HepG2 (cell line): ENCODE results near the gene APBB2. TPM values are rescaled to one million over a fixed set of nuclear protein-coding genes. Genes with fewer than 3 reads are reported as not detected.

Experiments
- BRD4 ChIP-seq: sonication (generic); formaldehyde crosslinking; IDR thresholded peaks from 2 replicates; pipeline ENCODE4 v1.4.0; 2020; ENCODE audit warnings: missing genetic modification reagents
- CREM ChIP-seq, 2 experiments: sonication (generic) in 1 of 2; formaldehyde crosslinking in 1 of 2; IDR thresholded peaks; 2 replicates each; pipeline versions ENCODE4 v1.4.0 to v1.6.1; 2016 to 2020; ENCODE audit warnings: antibody characterized with exemption in 1 of 2, mild to moderate bottlenecking in 1 of 2, missing genetic modification reagents in 1 of 2
- HIVEP1 ChIP-seq: sonication (generic); formaldehyde crosslinking; IDR thresholded peaks from 2 replicates; pipeline ENCODE4 v1.4.0; 2020; ENCODE audit warnings: mild to moderate bottlenecking, missing genetic modification reagents
- MIER2 ChIP-seq: IDR thresholded peaks from 2 replicates; pipeline ENCODE4 v1.6.1; 2016; ENCODE audit warnings: missing biosample characterization, missing genetic modification reagents
- MYPOP ChIP-seq: sonication (generic); formaldehyde crosslinking; IDR thresholded peaks from 2 replicates; pipeline ENCODE4 v1.8.1; 2023; ENCODE audit warnings: mild to moderate bottlenecking, moderate library complexity, missing genetic modification reagents
- NCOA2 ChIP-seq: sonication (generic); formaldehyde crosslinking; IDR thresholded peaks from 2 replicates; pipeline ENCODE4 v1.8.0; 2022; ENCODE audit warnings: inconsistent platforms
- RARA ChIP-seq: IDR thresholded peaks from 2 replicates; pipeline ENCODE4 v1.6.1; 2016; ENCODE audit warnings: missing genetic modification reagents, missing compliant biosample characterization
- TERF1 ChIP-seq: sonication (generic); formaldehyde crosslinking; IDR thresholded peaks from 2 replicates; pipeline ENCODE4 v1.8.0; 2022; ENCODE audit warnings: mild to moderate bottlenecking, missing genetic modification reagents, moderate library complexity
- THAP9 ChIP-seq: sonication (generic); formaldehyde crosslinking; IDR thresholded peaks from 2 replicates; pipeline ENCODE4; 2020; ENCODE audit warnings: missing genetic modification reagents, mild to moderate bottlenecking, borderline replicate concordance
- ZNF136 ChIP-seq: sonication (generic); formaldehyde crosslinking; IDR thresholded peaks from 2 replicates; pipeline ENCODE4 v1.8.1; 2022; ENCODE audit warnings: low read depth, mild to moderate bottlenecking, moderate library complexity, missing genetic modification reagents
- ZNF672 ChIP-seq: sonication (generic); formaldehyde crosslinking; IDR thresholded peaks from 2 replicates; pipeline ENCODE4 v1.8.1; 2022; ENCODE audit warnings: missing genetic modification reagents
- ZNF674 ChIP-seq: sonication (generic); formaldehyde crosslinking; IDR thresholded peaks from 2 replicates; pipeline ENCODE4 v1.5.0; 2020; ENCODE audit warnings: low read depth, mild to moderate bottlenecking, missing genetic modification reagents
- ZNF761 ChIP-seq: sonication (generic); formaldehyde crosslinking; conservative IDR thresholded peaks from 2 replicates; pipeline ENCODE4 v1.4.0; 2020; ENCODE audit warnings: mild to moderate bottlenecking, missing genetic modification reagents
- ZSCAN21 ChIP-seq: sonication (generic); formaldehyde crosslinking; IDR thresholded peaks from 2 replicates; pipeline ENCODE4 v1.8.0; 2022; ENCODE audit warnings: mild to moderate bottlenecking, missing genetic modification reagents, moderate library complexity, borderline replicate concordance
- ZSCAN30 ChIP-seq: sonication (generic); formaldehyde crosslinking; IDR thresholded peaks from 2 replicates; pipeline ENCODE4 v1.5.0; 2020; ENCODE audit warnings: mild to moderate bottlenecking, missing genetic modification reagents
- ZZZ3 ChIP-seq: sonication (generic); formaldehyde crosslinking; IDR thresholded peaks from 2 replicates; pipeline ENCODE4 v1.4.0; 2020; ENCODE audit warnings: missing genetic modification reagents, mild to moderate bottlenecking, borderline replicate concordance
- polyA plus RNA-seq, 8 experiments: library from polyadenylated mRNA; depleted of rRNA in 3 of 8; stranded (reverse) in 7 of 8; unstranded in 1 of 8; fragments of >200 nt; fragmentation: Illumina TruSeq in 4 of 8; extraction: Trizol in 4 of 8; gene quantifications; 2 replicates each; pipeline versions ENCODE4 v1.2.1 to v1.2.3, GENCODE V29; 2011 to 2016; ENCODE audit warnings: low read depth in 4 of 8, missing spikeins in 1 of 8, mixed read lengths in 1 of 8; ENCODE audit not compliant: insufficient read depth in 1 of 8
- total RNA-seq, 5 experiments: library from RNA; depleted of rRNA; stranded (reverse); fragments of >200 nt; fragmentation: Illumina TruSeq; extraction: Trizol; gene quantifications; 2 replicates each; pipeline ENCODE4 v1.2.3, GENCODE V29; 2016; ENCODE audit warnings: low read depth in 1 of 5
- TF ChIP-seq, protein P1 (sequence below): sonication (generic); formaldehyde crosslinking; IDR thresholded peaks from 2 replicates; pipeline ENCODE4 v1.4.0; 2020; ENCODE audit warnings: missing genetic modification reagents, borderline replicate concordance
- TF ChIP-seq, protein P2 (sequence below): sonication (generic); formaldehyde crosslinking; IDR thresholded peaks from 2 replicates; pipeline ENCODE4 v1.5.1; 2020; ENCODE audit warnings: mild to moderate bottlenecking, moderate library complexity, missing genetic modification reagents

Gene APBB2
- total and polyA plus RNA-seq, 2 of the 13 experiments (the other 11 are each of a cell fraction or from before 2014, with no cell fraction given): 11.7 to 17.0 TPM

DNA sequence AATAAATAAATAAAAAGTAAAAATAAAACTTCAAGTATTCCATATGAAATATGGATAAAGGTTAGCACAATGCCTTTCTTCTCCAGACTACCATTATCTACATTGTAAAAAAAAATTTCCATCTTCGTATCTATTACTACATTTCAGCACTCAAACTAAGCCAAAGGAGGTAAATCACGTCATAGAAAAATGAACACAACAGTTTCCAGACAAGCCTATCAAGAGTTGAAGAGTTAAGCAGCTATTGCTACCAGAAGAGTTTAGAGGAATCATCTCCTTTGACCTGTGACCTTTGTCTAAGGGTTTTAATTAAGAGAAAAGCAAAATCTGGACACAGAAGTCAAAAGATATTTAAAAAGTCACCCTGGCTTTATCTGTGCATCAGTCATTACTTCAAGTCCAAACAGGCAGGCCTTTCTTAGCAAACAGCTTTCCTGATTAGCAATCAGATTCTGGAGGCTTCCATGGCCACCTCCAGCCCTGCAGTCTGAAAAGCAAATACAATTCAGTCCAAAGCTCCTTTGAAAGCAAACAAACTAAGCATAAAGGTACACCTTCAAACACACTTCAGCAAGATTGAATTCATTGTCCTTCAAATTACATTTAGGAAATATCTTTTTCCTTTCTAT, 82.2 kb downstream of the APBB2 start (continued):
- TF ChIP-seq ZSCAN21 (CRISPR knock-in tag): no peak
- TF ChIP-seq MYPOP (CRISPR knock-in tag): no peak
- TF ChIP-seq RARA (CRISPR knock-in tag): peak; percentile 68
- TF ChIP-seq ZNF761 (CRISPR knock-in tag): no peak
- no peak; the same call in 1 of the 2 replicates for TF ChIP-seq ZNF136 (CRISPR knock-in tag)
- TF ChIP-seq, protein P1, sequence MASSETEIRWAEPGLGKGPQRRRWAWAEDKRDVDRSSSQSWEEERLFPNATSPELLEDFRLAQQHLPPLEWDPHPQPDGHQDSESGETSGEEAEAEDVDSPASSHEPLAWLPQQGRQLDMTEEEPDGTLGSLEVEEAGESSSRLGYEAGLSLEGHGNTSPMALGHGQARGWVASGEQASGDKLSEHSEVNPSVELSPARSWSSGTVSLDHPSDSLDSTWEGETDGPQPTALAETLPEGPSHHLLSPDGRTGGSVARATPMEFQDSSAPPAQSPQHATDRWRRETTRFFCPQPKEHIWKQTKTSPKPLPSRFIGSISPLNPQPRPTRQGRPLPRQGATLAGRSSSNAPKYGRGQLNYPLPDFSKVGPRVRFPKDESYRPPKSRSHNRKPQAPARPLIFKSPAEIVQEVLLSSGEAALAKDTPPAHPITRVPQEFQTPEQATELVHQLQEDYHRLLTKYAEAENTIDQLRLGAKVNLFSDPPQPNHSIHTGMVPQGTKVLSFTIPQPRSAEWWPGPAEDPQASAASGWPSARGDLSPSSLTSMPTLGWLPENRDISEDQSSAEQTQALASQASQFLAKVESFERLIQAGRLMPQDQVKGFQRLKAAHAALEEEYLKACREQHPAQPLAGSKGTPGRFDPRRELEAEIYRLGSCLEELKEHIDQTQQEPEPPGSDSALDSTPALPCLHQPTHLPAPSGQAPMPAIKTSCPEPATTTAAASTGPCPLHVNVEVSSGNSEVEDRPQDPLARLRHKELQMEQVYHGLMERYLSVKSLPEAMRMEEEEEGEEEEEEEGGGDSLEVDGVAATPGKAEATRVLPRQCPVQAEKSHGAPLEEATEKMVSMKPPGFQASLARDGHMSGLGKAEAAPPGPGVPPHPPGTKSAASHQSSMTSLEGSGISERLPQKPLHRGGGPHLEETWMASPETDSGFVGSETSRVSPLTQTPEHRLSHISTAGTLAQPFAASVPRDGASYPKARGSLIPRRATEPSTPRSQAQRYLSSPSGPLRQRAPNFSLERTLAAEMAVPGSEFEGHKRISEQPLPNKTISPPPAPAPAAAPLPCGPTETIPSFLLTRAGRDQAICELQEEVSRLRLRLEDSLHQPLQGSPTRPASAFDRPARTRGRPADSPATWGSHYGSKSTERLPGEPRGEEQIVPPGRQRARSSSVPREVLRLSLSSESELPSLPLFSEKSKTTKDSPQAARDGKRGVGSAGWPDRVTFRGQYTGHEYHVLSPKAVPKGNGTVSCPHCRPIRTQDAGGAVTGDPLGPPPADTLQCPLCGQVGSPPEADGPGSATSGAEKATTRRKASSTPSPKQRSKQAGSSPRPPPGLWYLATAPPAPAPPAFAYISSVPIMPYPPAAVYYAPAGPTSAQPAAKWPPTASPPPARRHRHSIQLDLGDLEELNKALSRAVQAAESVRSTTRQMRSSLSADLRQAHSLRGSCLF (CRISPR knock-in tag): no peak
- peak; percentile 79 for TF ChIP-seq CREM (IDR thresholded peaks at IDR 0.05)
- TF ChIP-seq CREM (CRISPR knock-in tag; IDR thresholded peaks at IDR 0.05): no peak
- peak; percentile 90 for TF ChIP-seq NCOA2 (CRISPR knock-in tag)
- no peak for TF ChIP-seq TERF1
- peak; percentile 47; the same call in 1 of the 2 replicates for TF ChIP-seq MIER2 (CRISPR knock-in tag)
- no peak for TF ChIP-seq THAP9 (CRISPR knock-in tag)
- TF ChIP-seq HIVEP1 (CRISPR knock-in tag): no peak
- TF ChIP-seq BRD4: no peak
- no peak for TF ChIP-seq ZNF674 (CRISPR knock-in tag)
- no peak for TF ChIP-seq ZNF672
- no peak for TF ChIP-seq ZSCAN30 (CRISPR knock-in tag)
- TF ChIP-seq ZZZ3 (CRISPR knock-in tag): no peak
- TF ChIP-seq, protein P2, sequence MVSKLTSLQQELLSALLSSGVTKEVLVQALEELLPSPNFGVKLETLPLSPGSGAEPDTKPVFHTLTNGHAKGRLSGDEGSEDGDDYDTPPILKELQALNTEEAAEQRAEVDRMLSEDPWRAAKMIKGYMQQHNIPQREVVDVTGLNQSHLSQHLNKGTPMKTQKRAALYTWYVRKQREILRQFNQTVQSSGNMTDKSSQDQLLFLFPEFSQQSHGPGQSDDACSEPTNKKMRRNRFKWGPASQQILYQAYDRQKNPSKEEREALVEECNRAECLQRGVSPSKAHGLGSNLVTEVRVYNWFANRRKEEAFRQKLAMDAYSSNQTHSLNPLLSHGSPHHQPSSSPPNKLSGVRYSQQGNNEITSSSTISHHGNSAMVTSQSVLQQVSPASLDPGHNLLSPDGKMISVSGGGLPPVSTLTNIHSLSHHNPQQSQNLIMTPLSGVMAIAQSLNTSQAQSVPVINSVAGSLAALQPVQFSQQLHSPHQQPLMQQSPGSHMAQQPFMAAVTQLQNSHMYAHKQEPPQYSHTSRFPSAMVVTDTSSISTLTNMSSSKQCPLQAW (CRISPR knock-in tag): no peak
